HG03432 (cell line): ENCODE data around the gene IL18.
"Not testable (repeated sequence)": the region's sequence is repeated elsewhere in the genome, so short reads cannot be mapped to it uniquely, and the experiment has no call there.

Experiments
- ATAC-seq: cut with Tn5 transposase; IDR thresholded peaks from one replicate; pipeline ENCODE4 v1.9.1; 2021; ENCODE audit warnings: mild to moderate bottlenecking, moderate library complexity; ENCODE audit not compliant: unreplicated experiment

Gene IL18

GRCh38 chr11:112121981-112122615 is 41.8 kb downstream of the IL18 start:
- ATAC-seq, result no peak

GRCh38 chr11:112118176-112118575 is 45.7 kb downstream of the IL18 start:
- no peak for ATAC-seq

- ATAC-seq, result no peak
Observed at GRCh38 chr11:112115386-112115785, 48.5 kb downstream of the IL18 start.

- no peak for ATAC-seq
Observed at GRCh38 chr11:112114460-112114859, 49.4 kb downstream of the IL18 start.

GRCh38 chr11:112113539-112114457 is 50.1 kb downstream of the IL18 start:
- ATAC-seq, result no peak

DNA sequence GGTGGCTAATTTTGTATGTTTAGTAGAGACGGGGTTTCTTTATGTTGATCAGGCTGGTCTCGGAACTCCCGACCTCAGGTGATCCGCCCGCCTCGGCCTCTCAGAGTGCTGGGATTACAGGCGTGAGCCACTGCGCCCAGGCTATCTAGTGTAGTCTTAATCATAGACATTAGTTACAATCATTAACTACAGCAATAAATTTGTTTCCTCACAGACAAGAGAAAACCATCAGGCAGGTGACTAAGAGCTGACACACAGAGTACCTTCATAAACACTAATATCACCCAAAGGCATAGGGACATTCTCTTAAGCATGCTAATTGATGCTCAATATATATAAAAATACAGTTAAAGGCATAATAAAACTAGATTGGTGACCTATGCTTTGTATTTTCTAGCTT is 57.8 kb downstream of the IL18 start:
- no peak for ATAC-seq

- ATAC-seq, result no peak
Observed at GRCh38 chr11:112103446-112103845, 60.4 kb downstream of the IL18 start.

DNA sequence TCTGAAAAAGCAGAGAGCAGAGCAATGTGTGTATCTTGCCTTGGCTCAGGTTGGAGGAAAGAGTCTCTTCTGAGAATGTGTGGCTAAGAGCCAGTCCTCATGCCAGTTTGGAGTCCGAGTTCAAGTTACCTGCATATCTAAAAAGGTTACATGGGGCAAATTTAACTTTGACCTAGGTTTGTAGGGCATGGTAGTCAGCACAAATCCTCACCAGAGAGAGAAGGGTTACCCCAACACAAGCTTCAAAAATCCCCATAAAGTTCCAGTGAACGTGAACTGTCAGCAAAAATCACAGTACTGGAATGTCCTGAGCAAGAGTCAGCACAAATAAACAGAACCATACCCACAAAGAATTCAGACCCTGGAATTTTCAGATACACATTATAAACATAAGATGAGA is 63.4 kb downstream of the IL18 start:
- no peak for ATAC-seq

DNA sequence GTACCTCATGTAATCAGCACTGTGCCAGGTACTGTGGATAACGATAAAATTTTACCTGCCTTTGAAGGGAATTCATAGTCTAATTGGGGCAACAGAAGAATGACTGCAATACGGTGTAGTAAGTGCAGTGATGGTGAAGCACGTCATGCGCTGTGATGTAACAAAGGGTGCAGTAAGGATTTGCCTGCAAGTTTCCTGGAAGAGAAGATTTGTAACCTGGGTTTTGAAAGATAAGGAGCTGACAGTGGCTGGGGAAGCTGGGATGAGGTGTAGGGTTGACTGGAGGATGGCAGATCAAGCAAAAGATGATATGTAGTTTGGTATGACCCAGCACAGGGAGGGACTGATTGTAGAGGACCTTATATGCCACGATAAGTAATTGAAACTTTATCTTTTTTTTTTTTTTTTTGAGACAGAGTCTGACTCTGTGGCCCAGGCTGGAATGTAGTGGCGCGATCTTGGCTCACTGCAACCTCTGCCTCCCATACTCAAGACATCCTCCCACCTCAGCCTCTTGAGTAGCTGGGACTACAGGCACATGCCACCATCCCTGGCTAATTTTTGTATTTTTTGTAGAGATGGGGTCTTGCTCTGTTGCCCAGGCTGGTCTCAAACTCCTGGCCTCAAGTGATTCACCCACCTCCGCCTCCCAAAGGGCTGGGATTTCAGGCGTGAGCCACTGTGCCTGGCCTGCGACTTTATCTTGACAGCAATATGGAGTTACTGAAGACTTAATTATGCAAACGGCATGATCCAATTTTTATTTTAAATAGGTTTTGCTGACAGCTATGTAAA is 66.0 kb downstream of the IL18 start:
- ATAC-seq, result no peak

DNA sequence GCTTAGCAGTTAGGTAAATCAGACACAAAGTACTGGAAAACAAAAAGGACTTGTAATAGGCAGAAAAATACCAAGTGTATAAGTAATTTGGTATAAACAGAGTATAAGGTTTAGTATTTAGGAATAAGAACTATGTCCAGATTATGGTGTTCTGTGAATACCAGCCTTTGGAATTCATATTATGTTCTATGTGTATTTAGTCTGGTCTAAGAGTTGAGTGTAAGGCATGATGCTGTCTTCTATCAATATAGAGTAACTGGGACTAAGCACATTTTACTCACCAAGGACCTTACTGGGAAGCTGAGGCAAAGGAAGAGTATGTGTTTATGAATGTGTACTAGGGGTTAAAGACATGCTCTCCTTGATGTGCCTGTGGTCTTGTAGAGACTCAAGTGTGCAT is 67.7 kb downstream of the IL18 start:
- ATAC-seq, result no peak

GRCh38 chr11:112095302-112095701 is 68.6 kb downstream of the IL18 start:
- not testable (repeated sequence) for ATAC-seq
